NCI-H226 (cell line): Measurements from ENCODE around the gene NOTCH1.
"Not testable (repeated sequence)": the region's sequence is repeated elsewhere in the genome, so short reads cannot be mapped to it uniquely, and the experiment has no call there.

ENCODE experiments used
- DNase-seq: peaks from one replicate; pipeline ENCODE4 v3.0.0-alpha.2; 2015

Gene NOTCH1

GRCh38 chr9:136578915-136579649 is 33.2 kb upstream of the NOTCH1 start:
- no peak for DNase-seq

- no peak for DNase-seq
Observed at GRCh38 chr9:136578626-136578914, 32.7 kb upstream of the NOTCH1 start.

- no peak for DNase-seq
Observed at GRCh38 chr9:136577941-136578625, 32.2 kb upstream of the NOTCH1 start.

GRCh38 chr9:136576269-136576626 is 30.4 kb upstream of the NOTCH1 start:
- DNase-seq = peak; percentile 72

- DNase-seq = no peak
Observed at GRCh38 chr9:136575626-136576268, 29.9 kb upstream of the NOTCH1 start.

GRCh38 chr9:136574606-136575005 is 28.8 kb upstream of the NOTCH1 start:
- DNase-seq = not testable (repeated sequence)

- DNase-seq = no peak
Observed at GRCh38 chr9:136572828-136573625, 27.2 kb upstream of the NOTCH1 start.

GRCh38 chr9:136572003-136572827 is 26.4 kb upstream of the NOTCH1 start:
- no peak for DNase-seq

GRCh38 chr9:136571531-136571930 is 25.7 kb upstream of the NOTCH1 start:
- DNase-seq = no peak

- no peak for DNase-seq
Observed at GRCh38 chr9:136570916-136571315, 25.1 kb upstream of the NOTCH1 start.

- DNase-seq = no peak
Observed at GRCh38 chr9:136570191-136570845, 24.5 kb upstream of the NOTCH1 start.

GRCh38 chr9:136569526-136570148 is 23.8 kb upstream of the NOTCH1 start:
- DNase-seq = no peak

GRCh38 chr9:136568288-136569081 is 22.6 kb upstream of the NOTCH1 start:
- DNase-seq = no peak

GRCh38 chr9:136567651-136568287 is 21.9 kb upstream of the NOTCH1 start:
- peak; percentile 88 for DNase-seq

- DNase-seq = no peak
Observed at GRCh38 chr9:136566901-136567300, 21.1 kb upstream of the NOTCH1 start.

GRCh38 chr9:136566553-136566895 is 20.7 kb upstream of the NOTCH1 start:
- DNase-seq = no peak

- no peak for DNase-seq
Observed at GRCh38 chr9:136565715-136566552, 20.1 kb upstream of the NOTCH1 start.

- peak; percentile 43 for DNase-seq
Observed at GRCh38 chr9:136565086-136565714, 19.4 kb upstream of the NOTCH1 start.
